ENCODE results near the gene EEF2. TPM values are rescaled to one million over a fixed set of nuclear protein-coding genes. Genes with fewer than 3 reads are reported as not detected.
"Not testable (repeated sequence)": the region's sequence is repeated elsewhere in the genome, so short reads cannot be mapped to it uniquely, and the experiment has no call there.

EEF2 gene
- polyA plus RNA-seq, 4 donors: 1,542 to 1,906 (median 1,629) TPM

DNA sequence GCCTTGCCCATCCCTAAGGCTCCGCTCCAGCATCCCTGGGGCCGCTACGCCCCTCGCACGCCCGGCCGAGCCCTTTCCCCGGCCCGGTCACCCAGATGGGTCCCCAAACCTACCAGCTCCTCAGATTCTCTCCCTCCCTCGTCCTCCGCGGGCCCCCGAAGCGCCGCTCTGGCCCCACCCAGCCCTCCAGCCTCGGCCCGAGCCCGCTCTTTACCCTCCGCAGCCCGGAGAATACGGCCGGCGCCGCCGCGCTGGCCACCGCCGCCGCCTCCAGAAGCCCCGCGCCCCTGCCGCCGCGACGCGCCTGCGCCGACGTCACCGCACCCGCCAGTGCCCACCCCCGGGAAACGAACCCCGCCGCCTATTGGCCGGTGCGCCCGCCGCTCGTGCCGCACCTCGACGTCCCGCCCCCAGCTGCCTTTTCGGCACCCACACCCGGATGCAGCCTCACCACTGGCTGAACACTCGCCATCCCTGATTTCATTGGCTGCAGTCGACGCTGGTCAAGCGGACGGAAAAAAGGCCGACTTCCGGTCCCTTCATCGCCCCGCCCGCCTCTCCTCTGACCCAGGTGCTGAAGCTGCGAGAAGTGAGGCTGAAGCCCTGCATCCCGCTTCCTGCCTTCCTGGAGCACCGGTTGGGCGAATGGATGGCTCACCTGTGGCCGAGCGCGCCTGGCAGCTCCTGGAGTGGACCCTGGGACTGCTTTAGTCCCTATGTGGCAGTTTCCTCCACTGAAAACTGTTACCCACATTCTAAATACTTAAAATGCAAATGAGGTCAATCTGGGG lies 14.3 kb downstream of the EEF2 start, which contains the start of gene DAPK3:
Gene DAPK3, minus strand, starts transcription at position 292 of the 791 bp plus-strand sequence. CDS start 1,364 bp downstream, outside the sequence.
- DNase-seq (ENCODE audit: low read depth in 4 of 4, low spot score in 3 of 4): peak; percentile 89 to 95 (median 92)

GRCh38 chr19:3970313-3970807 lies 14.9 kb downstream of the EEF2 start:
- DNase-seq (ENCODE audit: low read depth in 4 of 4, low spot score in 3 of 4): no peak

DNA sequence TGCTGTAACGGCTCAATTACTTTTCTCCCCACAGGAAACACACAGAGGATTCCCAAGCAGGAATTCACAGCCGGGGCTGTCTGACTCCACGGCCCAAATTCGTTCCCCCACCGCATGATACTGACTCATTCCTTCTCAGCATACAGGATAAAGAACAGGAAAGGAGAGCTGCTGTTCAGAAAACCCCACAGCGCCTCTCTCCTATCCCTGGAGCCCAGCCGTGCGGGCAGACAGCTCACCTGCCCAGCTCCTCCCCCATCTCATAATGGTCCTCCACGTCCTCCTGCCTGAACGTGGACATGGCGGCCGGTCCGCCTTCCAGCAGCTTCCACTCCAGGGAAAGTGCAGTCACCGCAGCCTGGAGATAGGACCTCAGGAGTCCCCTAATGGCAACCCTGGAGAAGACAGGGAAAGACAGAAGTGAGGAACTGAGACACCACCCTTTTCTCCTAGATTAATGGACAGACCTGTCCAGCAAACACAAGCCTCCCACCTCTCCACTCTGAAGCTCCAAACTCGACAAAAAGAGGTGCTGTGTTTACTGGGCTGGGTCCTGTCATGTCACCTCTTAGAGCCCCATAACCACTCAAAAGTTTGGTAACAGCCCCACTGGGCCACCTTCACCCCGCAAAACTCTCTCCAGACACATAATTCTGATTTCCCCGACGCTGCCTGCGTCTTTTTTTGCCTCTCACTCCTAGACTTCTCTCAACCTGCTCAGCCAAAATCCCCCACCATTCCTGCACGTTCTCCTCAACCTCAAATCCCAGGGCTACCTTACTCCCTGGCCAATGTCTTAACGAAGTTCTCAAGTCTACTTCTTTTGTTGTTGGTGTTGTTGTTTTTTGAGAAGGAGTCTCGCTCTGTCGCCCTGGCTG lies 15.6 kb downstream of the EEF2 start:
- DNase-seq (ENCODE audit: low read depth in 4 of 4, low spot score in 3 of 4): no peak

- DNase-seq (ENCODE audit: low read depth in 4 of 4, low spot score in 3 of 4): peak; percentile 55 to 86 (median 84)
Measured at GRCh38 chr19:3968556-3969434, 16.5 kb downstream of the EEF2 start.

DNA sequence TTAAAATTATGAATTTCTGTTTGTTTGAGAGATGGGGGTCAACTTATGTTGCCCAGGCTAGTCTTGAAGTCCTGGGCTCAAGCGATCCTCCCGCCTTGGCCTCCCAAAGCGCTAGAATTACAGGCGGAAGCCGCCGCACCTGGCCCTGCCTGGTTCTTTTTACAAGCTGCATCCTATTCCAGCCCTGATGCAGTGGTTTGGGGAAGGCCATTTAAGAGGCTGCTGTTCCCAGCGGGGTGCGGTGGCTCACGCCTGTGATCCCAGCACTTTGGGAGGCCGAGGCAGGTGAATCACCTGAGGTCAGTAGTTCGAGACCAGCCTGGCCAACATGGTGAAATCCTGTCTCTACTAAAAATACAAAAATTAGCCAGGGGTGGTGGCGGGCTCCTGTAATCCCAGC lies 17.3 kb downstream of the EEF2 start:
- not testable (repeated sequence) for DNase-seq (ENCODE audit: low read depth in 4 of 4, low spot score in 3 of 4)

GRCh38 chr19:3966051-3967017 lies 18.9 kb downstream of the EEF2 start:
- DNase-seq (ENCODE audit: low read depth in 4 of 4, low spot score in 3 of 4): no peak

DNA sequence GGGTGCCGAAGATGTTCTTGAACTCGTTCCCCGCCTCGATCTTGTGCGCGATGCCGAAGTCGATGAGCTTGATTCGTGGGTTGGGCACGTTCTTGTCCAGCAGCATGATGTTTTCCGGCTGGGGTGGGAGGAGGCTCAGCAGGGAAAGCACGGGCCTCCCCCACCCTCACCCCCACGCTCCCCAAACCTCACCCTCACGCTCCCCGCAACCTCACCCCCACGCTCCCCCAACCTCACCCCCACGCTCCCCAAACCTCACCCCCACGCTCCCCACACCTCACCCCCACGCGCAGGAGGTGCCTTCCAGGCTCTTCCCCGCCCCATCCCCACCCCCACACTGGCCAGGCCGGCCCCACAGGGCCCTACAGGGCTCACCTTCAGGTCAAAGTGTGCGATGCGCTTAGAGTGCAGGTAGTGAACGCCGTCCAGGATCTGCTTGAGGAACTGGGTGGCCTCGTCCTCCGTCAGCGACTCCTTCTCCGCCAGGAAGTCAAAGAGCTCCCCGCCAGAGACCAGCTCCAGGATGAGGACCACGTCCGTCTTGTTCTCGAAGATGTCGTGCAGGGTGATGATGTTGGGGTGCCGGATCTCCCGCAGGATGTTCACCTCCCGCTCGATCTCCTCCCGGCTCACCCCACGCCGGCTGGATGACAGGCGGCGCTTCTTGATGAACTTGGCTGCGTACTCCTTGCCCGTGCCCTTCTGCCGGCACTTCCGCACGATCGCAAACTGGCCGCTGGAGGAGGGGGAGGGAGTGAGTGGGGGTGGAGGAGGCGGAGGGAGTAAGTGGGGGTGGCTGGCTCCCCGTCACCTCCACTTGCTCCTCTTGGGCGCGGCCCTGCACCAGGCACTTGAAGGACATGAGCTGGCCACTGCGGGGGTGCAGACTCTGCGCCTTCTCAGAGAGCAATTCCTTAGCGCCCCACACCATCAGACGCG lies 20.7 kb downstream of the EEF2 start:
- DNase-seq (ENCODE audit: low read depth in 4 of 4, low spot score in 3 of 4): no peak

- DNase-seq (ENCODE audit: low read depth in 4 of 4, low spot score in 3 of 4): no peak
Measured at GRCh38 chr19:3963458-3964255, 21.6 kb downstream of the EEF2 start.

GRCh38 chr19:3961007-3961406 lies 24.3 kb downstream of the EEF2 start:
- DNase-seq (ENCODE audit: low read depth in 4 of 4, low spot score in 3 of 4): no peak

DNA sequence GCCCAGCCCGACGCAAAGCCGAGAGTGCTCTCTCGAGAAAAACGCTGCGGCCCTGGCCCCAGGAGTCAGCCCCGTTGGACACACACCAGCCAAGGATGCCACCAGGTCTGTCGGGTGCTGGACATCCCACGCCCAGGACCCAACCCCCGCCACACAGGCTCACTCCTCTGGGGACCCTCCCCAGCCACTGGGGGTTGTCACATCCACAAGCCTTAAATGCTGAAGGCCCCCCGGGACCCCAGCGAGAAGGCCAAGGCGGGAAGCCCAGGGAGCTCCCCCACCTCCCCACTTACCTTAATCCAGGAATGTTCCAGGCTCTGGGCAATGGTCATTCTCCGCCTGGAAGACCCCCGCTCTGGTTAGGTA lies 25.5 kb downstream of the EEF2 start:
- no peak for DNase-seq (ENCODE audit: low read depth in 4 of 4, low spot score in 3 of 4)

DNA sequence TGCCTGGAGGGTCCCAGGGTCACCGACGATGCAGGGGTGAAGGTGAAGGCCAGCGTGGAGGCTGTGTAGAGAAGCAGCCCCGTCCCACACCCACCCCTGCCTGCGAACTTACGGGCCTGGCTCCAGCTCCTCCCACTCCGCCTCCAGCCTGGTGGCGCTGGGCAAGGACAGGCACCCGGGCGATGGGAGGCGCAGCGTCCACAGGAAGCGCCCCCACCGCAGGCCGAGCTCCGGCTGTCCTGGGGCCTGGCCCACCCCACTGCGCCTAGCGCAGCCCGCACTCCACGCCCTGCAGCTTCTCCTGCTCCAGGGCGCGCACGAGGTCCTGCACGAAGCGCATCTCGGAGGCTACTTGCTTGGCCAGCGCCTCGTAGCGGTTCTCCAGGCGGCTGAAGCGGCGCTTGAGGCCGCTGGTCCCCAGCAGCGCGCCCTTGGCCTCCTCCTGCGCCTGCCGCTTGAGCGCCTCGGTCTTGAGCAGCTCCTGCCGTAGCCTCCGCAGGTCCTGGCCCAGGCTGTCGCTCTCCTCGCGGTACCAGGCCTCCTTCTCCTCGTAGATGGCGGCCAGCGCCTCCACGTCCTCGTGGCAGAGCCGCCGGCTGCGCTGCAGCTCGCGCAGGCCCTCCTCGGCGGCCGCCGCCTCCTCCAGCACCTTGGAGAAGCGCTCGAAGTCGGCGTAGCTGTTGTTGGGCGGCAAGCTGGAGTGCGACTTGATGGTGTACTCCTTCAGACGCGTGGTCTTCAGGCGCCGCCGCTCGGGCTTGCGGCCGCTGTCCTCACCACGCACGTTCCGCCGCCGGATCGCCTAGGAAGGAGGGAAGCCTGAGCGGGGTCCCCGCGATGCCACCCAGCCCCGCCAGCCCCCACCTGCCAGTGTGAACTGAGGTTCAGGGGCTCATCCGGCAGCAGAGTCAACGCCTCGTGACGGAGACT lies 26.2 kb downstream of the EEF2 start:
- DNase-seq (ENCODE audit: low read depth in 4 of 4, low spot score in 3 of 4): no peak

- no peak for DNase-seq (ENCODE audit: low read depth in 4 of 4, low spot score in 3 of 4)
Measured at GRCh38 chr19:3955688-3956087, 29.6 kb downstream of the EEF2 start.

DNA sequence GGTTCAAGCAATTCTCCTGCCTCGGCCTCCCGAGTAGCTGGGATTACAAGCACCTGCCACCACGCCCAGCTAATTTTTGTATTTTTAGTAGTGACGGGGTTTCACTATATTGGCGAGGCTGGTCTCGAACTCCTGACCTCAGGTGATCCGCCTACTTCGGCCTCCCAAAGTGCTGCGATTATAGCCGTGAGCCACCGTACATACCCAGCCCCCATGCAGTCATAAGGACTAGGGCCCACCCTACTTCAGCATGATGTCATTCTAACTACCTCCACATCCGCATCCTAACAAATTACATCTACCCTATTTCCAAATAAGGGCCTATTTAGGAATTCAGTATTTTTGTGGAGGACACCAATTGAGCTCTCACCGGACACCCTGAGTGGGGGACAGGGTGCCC lies 30.0 kb downstream of the EEF2 start:
- DNase-seq (ENCODE audit: low read depth in 4 of 4, low spot score in 3 of 4): not testable (repeated sequence)

DNA sequence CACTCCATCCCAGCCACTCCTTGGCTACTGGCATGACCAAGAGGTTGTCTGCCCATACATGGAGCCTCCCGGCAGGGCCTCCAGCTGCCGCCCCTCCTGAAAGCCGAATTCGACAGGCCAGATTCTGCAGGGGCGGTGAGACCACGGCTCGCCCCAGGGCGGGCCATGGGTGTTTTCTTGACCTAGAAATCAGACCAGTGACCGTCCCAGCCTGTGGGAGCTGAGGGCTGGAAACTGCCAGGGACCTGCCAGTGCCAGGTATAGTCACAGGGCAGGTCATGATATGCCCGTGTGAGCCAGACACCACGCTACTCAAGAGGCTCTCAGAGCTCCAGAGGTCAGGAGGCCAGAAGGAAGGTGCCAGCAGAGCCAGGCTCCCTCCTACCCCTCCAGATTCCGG lies 31.2 kb downstream of the EEF2 start:
- no peak for DNase-seq (ENCODE audit: low read depth in 4 of 4, low spot score in 3 of 4)

DNA sequence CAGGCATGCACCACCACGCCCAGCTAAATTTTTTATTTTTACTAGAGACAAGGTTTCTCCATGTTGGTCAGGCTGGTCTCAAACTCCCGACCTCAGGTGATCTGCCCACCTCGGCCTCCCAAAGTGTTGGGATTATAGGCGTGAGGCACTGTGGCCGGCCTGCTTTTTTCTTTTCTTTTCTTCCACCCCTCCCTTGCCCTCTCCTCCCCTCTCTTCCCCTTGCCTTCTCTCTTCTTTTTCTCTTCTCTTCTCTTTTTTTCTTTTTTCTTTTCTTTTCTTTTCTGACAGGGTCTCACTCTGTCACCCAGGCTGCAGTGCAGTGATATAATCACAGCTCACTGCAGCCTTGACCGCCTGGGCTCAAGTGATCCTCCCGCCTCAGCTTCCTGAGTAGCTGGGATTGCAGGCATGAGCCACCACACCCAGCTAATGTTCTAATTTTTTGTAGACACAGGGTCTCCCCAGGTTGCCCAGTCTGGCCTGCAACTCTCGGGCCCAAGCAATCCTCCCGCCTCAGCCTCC lies 32.4 kb downstream of the EEF2 start:
- not testable (repeated sequence) for DNase-seq (ENCODE audit: low read depth in 4 of 4, low spot score in 3 of 4)

Measured in right renal pelvis (tissue), 4 donors.